Measurements from ENCODE around the gene C1orf159.
A peak's percentile ranks its signal among the peaks of the same experiment; 100 is the strongest.
"Not testable (repeated sequence)": the region's sequence is repeated elsewhere in the genome, so short reads cannot be mapped to it uniquely, and the experiment has no call there.

C1orf159 gene

DNA sequence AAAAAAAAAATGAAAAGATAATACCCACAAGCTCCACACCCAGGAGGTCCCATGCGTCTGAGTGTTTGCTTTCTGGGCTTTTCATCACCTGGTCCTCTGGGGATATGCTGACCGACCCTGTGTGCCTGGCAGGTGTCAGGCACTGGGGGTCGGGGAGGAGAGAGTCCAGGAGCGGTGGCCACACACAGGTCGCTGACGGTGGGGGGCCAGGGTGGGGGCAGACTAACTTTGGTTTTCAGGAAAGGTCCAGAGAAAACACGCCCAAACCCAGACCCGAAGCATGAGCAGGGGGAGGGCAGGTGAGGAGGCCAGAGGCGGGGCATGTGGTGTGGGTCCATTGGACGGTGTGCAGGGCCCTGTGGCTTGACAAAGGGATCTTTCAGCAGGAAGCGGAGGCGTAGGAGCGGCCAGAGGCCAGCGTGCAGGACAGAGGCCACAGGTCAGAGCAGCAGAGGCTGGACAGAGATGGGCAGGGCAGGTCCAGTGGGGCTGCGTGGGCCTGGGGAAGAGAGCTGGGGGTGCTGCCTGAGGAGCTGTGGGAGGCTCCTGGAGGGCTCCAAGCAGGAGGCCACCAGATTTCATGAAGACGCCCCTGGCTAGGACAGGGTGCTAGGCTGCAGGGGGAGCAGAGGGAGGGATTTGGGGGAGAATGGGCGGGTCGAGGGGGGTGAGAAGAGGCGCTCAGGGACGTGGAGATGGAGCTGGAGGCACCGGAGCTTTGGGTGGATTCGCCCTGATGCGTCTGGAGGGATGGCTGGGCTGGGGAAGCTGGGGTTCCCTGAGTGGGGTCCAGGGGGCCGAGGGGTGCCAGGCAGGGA lies 57.6 kb downstream of the C1orf159 start:
- Histone ChIP-seq H3K4me1 (ENCODE audit: low read depth, poor library complexity, severe bottlenecking) (peaks cover 27% of the 10 kb centered on the region), H3K79me2 (ENCODE audit: insufficient read depth, low read depth) (no peaks in the 10 kb centered on the region), H3K4me2 (peak overlapping the region; percentile 80; the same call in 1 of the 2 replicates), H4K20me1 (ENCODE audit: insufficient read depth) (no peaks in the 10 kb centered on the region), H3K4me3 (IDR thresholded peaks at IDR 0.05; ENCODE audit: insufficient read depth, low read depth, low read length) (no peak overlapping the region), H3K27me3 (ENCODE audit: insufficient read depth, low read depth) (peaks cover 84% of the 10 kb centered on the region), H3K9ac (no peak overlapping the region), H3K36me3 (ENCODE audit: insufficient read depth) (no peaks in the 10 kb centered on the region), H3K27ac (no peak overlapping the region), H2AFZ (ENCODE audit: low read depth) (no peak overlapping the region)
- TF ChIP-seq CTCF (conservative IDR thresholded peaks at IDR 0.05; ENCODE audit: low read depth, low read length), result no peak

DNA sequence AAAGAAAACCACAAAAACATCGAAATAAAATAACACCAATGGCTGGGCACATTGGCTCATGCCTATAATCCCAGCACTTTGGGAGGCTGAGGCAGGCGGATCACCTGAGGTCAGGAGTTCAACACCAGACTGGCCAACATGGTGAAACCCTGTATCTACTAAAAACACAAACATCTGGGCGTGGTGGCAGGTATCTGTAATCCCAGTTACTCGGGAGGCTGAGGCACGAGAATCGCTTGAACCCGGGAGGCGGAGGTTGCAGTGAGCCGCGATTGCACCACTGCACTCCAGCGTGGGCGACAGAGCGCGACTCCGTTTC lies 58.2 kb downstream of the C1orf159 start:
- H3K4me2 ChIP-seq; H3K4me3 ChIP-seq (IDR thresholded peaks at IDR 0.05; ENCODE audit: insufficient read depth, low read depth, low read length); H2AFZ ChIP-seq (ENCODE audit: low read depth): not testable (repeated sequence)

GRCh38 chr1:1055841-1056736 lies 59.8 kb downstream of the C1orf159 start:
- peaks cover 11% of the 10 kb centered on the region for H3K4me1 ChIP-seq (ENCODE audit: low read depth, poor library complexity, severe bottlenecking)
- H3K4me2 ChIP-seq, result no peak overlapping the region
- no peak overlapping the region for H2AFZ ChIP-seq (ENCODE audit: low read depth)
- H3K79me2 ChIP-seq (ENCODE audit: insufficient read depth, low read depth), result no peaks in the 10 kb centered on the region
- no peak overlapping the region for H3K4me3 ChIP-seq (IDR thresholded peaks at IDR 0.05; ENCODE audit: insufficient read depth, low read depth, low read length)
- H4K20me1 ChIP-seq (ENCODE audit: insufficient read depth), result no peaks in the 10 kb centered on the region
- peaks cover 85% of the 10 kb centered on the region for H3K27me3 ChIP-seq (ENCODE audit: insufficient read depth, low read depth)
- no peak for TF ChIP-seq CTCF (conservative IDR thresholded peaks at IDR 0.05; ENCODE audit: low read depth, low read length)
- no peak overlapping the region for H3K9ac ChIP-seq
- H3K27ac ChIP-seq, result no peak overlapping the region
- H3K36me3 ChIP-seq (ENCODE audit: insufficient read depth), result no peaks in the 10 kb centered on the region

More for the DNA sequence above, 58.2 kb downstream of the C1orf159 start:
- Histone ChIP-seq H3K4me1 (ENCODE audit: low read depth, poor library complexity, severe bottlenecking) (peaks cover 21% of the 10 kb centered on the region), H3K27me3 (ENCODE audit: insufficient read depth, low read depth) (peaks cover 84% of the 10 kb centered on the region)
- not testable (repeated sequence) for H3K9ac ChIP-seq; H4K20me1 ChIP-seq (ENCODE audit: insufficient read depth); H3K36me3 ChIP-seq (ENCODE audit: insufficient read depth); H3K27ac ChIP-seq; H3K79me2 ChIP-seq (ENCODE audit: insufficient read depth, low read depth)

- H3K9ac ChIP-seq, result no peak overlapping the region
- no peaks in the 10 kb centered on the region for H3K36me3 ChIP-seq (ENCODE audit: insufficient read depth)
- H2AFZ ChIP-seq (ENCODE audit: low read depth), result no peak overlapping the region
- no peak overlapping the region for H3K4me3 ChIP-seq (IDR thresholded peaks at IDR 0.05; ENCODE audit: insufficient read depth, low read depth, low read length)
- H3K4me1 ChIP-seq (ENCODE audit: low read depth, poor library complexity, severe bottlenecking), result peaks cover 7% of the 10 kb centered on the region
- no peaks in the 10 kb centered on the region for H4K20me1 ChIP-seq (ENCODE audit: insufficient read depth)
- H3K27me3 ChIP-seq (ENCODE audit: insufficient read depth, low read depth), result peaks cover 80% of the 10 kb centered on the region
- TF ChIP-seq CTCF (conservative IDR thresholded peaks at IDR 0.05; ENCODE audit: low read depth, low read length), result no peak
- H3K79me2 ChIP-seq (ENCODE audit: insufficient read depth, low read depth), result no peaks in the 10 kb centered on the region
- no peak overlapping the region for H3K27ac ChIP-seq
- no peak overlapping the region for H3K4me2 ChIP-seq
Observed at GRCh38 chr1:1054971-1055370, 60.9 kb downstream of the C1orf159 start.

Measured in KMS-11 (cell line).